GM12864 (cell line): ENCODE data around the gene DYNC1I1.

ENCODE experiments used
- DNase-seq: peaks from one replicate; pipeline ENCODE4 v3.0.0-alpha.2; 2011; ENCODE audit warnings: low read depth
- H3K4me3 ChIP-seq: 2 replicates; pipeline ENCODE4 v1.5.1; 2011; ENCODE audit warnings: mild to moderate bottlenecking, low read depth, low read length, control low read depth
- CTCF ChIP-seq: IDR thresholded peaks from 2 replicates; pipeline ENCODE4 v1.5.1; 2011; ENCODE audit warnings: low read depth, mild to moderate bottlenecking, moderate library complexity, low read length, control low read depth, inconsistent platforms; ENCODE audit errors: missing control alignments

The DYNC1I1 gene

DNA sequence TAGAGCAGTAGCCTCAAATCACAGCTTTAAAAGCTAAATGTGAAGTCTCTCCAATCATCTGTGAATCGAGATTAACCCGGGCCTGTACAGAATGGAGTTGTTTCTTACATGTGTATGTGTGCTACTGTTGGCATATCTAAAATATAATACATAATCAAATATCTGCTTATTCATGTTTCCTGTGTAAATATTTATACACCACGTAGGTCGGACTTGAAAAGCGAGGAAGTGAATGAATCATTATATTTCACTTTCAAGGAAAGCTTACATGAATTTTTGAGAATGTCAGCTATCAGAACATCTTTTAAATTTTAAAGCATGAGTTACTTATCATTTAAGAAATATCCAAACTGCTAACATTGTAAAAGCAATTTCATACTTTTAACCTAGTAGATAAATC, 316.2 kb downstream of the DYNC1I1 start:
- no peak for DNase-seq
- no peak for TF ChIP-seq CTCF
- H3K4me3 ChIP-seq, result no peak overlapping the region

GRCh38 chr7:96089511-96089910, 317.2 kb downstream of the DYNC1I1 start:
- DNase-seq, result no peak

GRCh38 chr7:96090756-96091155, 318.4 kb downstream of the DYNC1I1 start:
- no peak for DNase-seq
- no peak overlapping the region for H3K4me3 ChIP-seq
- TF ChIP-seq CTCF, result no peak

More at GRCh38 chr7:96089511-96089910, 317.2 kb downstream of the DYNC1I1 start:
- no peak overlapping the region for H3K4me3 ChIP-seq
- TF ChIP-seq CTCF, result no peak

- H3K4me3 ChIP-seq, result no peak overlapping the region
- TF ChIP-seq CTCF, result no peak
- no peak for DNase-seq
These were observed 321.1 kb downstream of the DYNC1I1 start for GRCh38 chr7:96093435-96093834.

DNA sequence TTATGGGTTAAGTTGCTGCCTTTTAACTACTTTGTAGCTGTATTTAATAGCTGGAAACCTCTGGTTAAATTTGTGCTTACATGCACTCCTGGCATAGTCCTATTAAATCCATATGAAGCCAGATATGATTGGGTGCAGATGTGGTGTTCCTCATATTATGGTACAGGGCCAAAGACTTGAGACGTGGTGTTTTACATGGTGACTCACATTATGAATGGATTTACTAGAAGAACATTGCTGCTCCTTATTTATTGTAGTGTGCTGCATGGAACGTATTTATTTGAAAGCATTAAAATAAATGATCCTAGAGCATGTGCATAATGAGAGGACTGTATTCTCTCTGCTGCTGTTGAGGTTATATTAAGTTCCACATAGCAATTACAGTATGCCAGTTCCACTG, 325.5 kb downstream of the DYNC1I1 start:
- no peak overlapping the region for H3K4me3 ChIP-seq
- no peak for DNase-seq
- TF ChIP-seq CTCF, result no peak

GRCh38 chr7:96100737-96101136, 328.4 kb downstream of the DYNC1I1 start:
- DNase-seq, result no peak
- no peak for TF ChIP-seq CTCF
- H3K4me3 ChIP-seq, result no peak overlapping the region

DNA sequence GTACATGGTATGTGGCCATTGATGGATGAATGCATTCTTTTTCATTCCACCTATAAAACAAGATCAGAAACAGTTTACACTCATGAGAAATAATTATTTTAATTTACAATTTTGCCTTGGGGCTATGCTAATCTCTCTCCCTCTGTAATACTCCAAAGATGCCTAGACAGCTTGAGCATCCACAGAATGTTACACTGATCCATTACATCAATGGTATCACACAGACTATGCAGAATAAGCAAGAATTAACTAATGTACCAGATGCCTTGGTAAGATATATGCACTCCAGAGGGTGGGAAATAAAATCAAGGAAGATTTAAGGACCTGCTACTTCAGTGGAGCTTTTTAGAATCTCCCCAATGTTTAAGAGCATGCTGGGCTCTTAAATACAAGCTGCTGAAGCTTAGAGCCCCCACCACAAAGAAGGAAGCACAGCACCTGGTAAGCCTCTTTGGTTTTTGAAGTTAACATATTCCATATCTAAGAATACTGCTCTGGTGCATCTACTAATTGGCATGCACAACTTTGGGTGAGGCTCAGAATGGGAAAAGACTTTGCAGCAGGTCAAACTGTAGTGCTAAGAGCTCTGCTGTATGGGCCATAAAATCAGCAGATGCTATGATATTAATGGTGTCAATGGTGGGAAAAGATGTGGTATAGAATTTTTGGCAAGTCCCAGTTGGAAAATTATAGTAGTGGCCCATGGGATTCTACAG, 329.9 kb downstream of the DYNC1I1 start:
- no peak for DNase-seq
- H3K4me3 ChIP-seq, result no peak overlapping the region
- no peak for TF ChIP-seq CTCF
